GM15510 (cell line): ENCODE data around the gene SAXO1.

Experiments
- POLR2A ChIP-seq: IDR thresholded peaks from 3 replicates; pipeline ENCODE4 v1.6.1; 2011; ENCODE audit warnings: borderline replicate concordance; ENCODE audit not compliant: insufficient read length; ENCODE audit errors: extremely low read depth

SAXO1 gene

DNA sequence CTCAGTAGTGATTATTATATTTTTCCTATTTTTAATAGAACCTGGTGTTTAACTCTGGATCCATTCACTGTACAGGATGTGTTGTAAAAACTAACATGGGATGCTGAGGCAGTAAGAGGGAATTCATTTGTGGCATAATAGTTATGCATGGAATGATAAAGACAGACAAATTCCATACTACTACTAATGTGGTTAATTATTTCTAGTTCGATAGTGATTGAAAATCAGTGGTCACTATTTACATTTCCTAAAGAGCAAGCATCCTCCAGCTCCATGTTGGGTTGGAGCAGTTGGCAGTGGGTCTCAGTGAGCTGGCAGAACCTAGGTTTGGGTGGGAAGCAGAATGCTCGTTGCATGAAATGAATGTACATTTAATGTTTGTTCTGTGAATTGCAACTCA is 122.6 kb downstream of the SAXO1 start:
- TF ChIP-seq POLR2A, result no peak

DNA sequence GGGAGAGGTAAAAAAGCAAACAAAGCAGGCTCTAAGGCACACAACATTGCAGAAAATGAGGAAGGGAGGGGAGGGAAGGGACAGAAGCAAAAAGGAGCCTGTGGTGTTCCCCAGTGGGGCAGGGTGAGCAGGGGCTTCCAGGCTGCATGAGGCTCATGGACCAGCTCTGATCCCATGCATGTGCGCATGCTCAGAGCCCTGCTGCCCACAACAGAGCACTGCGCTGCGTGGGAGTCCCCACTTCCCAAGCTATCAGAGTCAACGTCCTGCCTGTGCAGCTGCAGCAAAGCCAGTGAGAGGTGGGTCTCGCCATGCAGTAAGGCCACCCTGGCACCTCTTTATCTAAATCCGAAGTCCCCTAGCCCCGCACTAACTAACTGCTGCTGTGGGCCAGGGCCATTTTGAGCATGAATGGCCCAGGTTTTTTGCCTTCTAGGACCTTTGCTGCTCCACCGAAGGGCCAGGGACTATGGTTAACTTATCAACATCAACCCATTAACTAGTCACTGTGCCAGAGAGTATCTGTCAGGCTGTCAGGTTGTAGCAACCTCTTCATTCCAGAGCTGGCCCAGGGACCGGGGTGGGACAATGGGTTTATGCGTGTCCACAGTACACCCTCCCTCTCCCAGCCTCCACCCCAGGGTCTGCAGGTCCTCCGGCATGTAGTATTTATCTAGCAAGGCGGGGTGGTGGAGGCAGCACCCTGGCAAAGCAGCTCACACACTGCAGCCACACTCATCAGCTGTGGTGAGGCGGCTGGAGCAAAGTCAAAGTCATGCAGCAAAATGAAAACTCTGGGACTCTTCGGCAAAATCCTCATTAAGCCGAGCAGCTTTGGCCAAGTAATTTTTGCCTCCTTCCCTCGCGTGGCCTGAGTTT is 123.6 kb downstream of the SAXO1 start:
- TF ChIP-seq POLR2A, result no peak

DNA sequence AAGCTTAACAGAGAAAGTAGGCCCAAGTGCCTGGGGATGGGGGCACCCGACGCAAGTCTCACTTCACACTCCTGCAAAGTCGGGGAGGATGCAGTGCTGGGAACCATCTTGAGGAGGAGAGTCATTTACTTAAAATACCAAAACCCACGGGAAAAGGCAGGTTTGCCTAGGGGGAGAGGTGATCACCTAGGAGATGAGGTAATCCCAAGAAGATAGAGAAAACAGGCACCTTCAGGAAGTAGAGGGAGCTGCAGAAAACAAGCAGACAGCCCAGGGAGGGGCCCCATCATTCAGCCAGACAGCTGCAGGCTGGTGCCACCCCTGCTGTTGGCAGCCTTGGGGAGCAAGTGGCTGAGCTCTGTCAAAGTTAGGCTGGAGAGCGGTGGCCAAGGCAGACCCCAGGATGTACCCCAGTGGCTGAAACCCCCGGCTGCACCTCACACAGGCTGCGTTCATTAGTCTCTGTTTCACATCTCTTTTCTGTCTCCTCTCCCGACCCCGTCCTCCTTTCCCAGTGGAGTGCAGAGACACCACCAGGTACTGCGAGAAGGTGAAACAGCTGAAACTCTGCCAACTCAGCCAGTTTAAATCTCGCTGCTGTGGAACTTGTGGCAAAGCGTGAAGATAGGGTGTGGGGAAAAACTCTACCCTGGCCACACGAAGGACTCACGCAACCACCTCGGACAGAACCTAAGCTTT is 124.9 kb downstream of the SAXO1 start:
- TF ChIP-seq POLR2A, result no peak

DNA sequence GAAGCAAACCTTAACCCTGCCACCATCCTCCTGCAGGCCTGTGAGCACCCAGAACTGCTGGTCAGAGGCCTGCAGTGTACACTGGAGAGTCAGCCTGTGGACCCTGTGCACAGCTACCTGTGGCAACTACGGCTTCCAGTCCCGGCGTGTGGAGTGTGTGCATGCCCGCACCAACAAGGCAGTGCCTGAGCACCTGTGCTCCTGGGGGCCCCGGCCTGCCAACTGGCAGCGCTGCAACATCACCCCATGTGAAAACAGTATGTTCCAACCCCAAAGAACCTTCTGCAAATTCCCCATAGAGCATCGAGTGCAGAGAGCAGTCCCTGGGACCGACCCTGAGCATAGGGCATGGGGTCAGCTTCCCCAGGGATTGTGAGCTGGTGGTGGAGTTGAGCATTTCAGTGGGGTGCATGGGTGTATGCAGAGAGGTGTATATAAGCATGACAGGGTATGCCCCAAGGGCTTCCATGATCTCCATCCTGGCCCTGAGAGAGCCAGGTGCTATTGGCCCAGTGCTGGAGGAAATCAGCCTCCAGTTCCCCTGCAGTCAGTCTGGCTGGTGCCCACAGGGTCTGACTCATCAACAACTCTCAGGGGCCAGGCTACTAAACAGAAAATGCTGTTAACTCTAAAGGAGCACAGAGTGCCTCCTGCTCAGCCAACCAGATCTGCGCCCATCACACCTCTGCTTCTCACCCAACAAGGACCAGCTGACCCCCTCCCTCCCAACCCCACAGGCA is 126.2 kb downstream of the SAXO1 start:
- no peak for TF ChIP-seq POLR2A

DNA sequence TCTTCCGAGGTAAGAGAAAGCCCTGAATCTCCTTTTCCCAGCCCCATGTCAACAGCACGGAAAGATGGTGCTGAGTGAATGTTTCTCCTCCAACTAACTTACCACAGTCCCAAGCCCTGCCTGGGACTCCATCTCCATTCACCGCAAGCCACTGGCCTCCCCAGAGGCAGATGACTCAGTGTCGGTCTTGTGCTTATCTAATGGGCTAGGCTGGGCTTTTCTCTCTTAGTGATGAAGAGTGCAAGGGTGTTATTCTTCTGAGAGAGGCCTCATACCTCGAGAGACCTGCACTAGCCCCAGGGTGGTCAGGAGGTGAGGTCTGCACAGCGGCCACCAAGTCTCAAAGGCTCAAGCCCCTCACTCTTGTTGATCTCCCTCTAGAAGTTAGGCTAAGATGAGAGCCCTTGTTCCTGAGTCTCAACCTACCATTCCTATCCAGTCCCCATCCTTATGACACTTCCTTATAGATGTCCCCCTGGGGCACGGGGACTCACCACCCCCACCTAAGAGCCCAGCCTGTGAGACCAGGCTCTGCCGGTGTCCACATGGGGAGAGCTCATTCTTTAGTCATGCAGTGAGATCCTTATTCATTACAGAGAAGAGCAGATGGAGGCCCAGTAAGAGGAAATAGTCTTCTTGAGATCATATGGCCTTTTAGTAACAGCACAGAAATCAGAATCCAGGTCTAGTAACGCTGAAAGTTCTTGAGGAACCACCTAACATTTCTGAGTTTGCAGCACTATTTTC is 127.0 kb downstream of the SAXO1 start:
- no peak for TF ChIP-seq POLR2A

DNA sequence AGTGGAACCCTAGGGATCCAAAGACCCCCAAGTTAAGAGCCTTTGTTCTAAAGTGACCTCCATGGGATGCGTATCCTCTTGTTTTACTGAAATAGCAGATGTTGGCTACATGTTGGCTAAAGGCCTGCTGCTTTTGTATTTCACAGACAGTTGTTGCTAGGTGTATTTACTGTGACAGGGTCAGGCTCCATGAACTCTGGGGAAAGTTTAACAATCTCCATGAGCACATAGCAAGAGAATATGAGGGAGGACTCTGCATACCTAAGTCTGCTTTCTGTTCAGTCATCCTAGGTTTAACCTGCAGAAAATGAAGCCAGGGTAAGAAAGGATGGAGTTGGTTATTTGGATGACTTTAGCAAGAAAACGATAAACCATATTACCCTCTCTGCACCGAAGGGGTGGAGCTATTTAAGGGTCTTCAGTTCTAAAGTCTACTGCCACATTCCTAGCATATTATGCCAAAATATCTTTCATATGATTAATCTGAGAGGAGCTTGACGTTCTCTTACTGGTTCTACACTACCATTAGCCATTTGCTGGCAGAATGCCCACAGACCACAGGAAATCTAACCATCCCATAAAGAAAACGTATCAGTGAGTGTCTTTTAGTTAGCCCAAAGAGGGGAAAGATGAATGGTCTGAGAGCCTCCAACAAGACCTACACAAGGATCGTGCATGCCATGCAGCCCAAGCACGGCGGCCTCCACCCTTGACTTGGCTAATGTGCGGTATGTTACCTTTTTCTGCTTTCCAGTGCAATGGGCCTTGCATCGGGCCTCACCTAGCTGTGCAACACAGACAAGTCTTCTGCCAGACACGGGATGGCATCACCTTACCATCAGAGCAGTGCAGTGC is 127.8 kb downstream of the SAXO1 start:
- no peak for TF ChIP-seq POLR2A

DNA sequence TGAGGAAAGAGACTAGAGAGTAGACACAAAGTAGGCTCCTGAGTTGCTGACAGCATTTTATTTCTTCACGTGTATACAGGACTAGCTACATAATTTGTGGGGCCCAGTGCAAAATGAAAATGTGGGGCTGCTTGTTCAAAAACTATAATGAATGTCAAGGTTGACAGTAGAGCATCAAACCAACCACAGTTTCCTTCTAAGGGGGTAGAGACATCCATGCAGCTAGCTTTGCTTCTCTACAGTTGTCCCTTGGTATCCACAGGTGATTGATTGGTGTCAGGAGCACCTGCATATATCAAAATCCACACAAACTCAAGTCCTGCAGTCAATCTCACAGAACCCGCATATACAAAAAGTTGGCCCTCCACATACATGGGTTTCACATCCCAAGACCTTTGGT is 129.6 kb downstream of the SAXO1 start:
- no peak for TF ChIP-seq POLR2A

DNA sequence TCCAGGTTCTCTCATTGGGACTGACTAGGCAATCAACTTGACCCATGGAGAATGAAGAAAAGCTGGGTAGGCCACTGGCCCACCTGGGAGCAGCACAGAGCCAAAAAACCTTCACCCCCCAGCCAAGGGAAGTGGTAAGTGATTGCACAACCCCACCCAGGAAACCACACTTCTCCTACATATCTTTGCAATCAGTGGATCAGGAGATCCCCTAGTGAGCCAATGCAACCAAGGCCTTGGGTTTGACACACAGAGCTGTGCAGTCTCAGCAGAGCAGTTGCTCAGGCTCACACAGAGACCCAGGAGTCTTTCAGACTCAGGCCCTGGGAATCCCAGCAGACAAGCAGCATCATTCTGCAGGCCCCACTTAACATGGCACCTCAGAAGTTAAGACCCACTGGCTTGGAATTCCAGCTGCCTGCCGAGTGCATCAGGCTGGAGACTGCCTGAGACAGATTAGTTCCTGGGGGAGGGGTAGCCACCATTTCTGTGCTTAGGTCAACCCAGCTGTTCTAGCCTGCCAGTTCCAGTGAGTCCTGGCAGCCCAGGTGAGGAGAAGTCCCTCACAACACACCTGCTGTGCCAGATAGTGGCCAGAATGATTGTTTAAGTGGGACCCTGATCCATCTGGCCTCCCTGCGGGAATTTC is 136.4 kb downstream of the SAXO1 start:
- no peak for TF ChIP-seq POLR2A

DNA sequence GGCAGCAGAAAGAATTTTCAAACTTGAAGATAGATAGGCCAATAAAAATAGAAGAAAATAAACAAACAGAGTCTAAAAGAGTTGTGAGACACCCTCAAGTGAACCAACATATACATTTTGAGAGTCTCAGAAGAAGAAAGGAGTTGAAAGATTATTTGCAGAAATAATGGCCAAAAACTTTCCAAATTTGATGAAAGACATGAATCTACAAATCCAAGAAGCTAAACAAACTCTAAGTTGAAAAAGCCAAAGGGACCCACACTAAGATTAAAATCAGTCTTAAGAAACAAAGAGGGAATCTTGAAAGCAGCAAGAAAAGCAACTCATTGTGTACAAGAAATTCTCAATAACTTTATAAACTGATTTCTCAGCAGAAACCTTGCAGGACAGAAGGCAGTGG is 137.0 kb downstream of the SAXO1 start:
- no peak for TF ChIP-seq POLR2A

DNA sequence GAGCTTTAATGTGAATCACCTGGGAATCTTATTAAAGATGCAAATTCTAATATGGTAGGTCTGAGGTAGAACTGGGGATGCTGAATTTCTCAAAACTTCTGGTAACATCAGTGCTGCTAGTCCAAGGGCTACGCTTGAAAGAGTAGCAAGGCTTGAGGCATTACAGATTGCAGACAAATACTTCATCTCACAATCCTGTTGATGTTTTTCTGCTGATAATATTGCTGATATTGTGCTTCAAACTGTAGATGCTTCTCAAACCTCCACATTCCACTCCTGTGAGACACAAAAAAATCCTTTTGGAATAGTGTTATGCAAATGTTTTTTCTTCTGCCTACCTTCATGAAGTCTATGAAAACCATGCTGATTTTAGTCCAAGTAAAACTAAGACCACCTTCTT is 139.5 kb downstream of the SAXO1 start:
- no peak for TF ChIP-seq POLR2A

DNA sequence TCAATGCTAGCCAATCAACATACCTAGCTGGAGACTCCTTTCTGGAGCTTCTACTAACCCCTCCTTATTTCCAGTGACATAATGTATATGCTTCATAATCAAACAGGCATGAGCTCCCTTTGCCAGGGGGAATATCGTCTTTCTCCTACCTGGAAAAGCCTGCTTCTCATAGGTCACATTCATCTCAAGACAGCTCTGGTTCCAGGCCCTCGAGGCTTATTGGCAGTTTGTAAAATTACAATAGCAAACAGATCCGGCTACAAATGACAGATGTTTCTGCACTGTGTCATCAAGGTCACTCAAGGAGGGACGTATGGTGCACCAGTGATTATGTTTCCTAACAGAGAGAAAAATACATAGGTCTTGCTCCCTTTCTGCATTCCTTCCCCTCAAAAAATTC is 140.0 kb downstream of the SAXO1 start:
- TF ChIP-seq POLR2A, result no peak

DNA sequence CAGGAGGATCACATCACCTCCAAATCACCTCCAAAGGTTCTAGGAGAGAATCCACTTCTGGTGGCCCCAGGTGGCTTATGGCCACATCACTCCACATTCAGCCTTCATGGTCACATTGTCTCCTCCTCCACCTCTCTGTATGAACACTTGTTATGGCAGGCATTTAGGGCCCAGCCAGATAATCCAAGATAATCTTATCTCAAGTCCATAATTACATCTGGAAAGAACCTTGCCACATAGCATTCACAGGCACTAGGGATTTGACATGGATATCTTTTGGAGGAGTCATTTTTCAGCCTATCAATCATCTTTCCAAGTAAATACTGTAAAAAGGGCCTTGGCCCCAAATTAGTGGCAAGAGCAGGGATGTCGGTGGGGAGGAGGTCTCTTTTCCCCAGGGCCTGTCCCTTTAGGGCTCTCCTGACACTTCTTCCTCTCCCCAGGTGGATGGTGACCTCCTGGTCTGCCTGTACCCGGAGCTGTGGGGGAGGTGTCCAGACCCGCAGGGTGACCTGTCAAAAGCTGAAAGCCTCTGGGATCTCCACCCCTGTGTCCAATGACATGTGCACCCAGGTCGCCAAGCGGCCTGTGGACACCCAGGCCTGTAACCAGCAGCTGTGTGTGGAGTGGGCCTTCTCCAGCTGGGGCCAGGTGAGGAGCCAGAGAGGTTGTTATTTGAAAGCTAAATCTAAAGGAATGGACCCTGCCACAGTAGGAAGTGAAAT is 140.9 kb downstream of the SAXO1 start:
- TF ChIP-seq POLR2A, result no peak

DNA sequence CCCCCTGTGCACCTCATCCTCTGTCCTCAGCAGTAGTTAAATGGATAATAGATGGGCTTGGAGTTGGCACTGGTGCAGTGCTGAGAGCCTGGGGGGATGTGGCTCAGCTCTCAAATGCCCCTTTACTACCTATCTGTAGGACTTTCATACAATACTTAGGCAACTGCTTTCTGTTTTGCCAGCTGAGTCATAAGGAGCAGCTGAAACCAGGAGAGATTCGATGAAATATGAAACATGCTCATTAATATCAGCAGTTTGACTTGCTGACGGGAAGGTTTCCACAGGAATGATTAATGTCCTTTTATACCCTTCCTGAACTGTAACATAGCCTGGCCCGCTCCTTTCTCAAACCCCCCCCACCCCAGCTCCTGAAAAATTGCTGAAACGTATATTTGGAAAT is 142.6 kb downstream of the SAXO1 start:
- TF ChIP-seq POLR2A, result no peak
